OCI-LY3 (cell line): ENCODE data around the gene RFC4.
A peak's percentile ranks its signal among the peaks of the same experiment; 100 is the strongest.

Source experiments
- H2AFZ ChIP-seq: fragments of 200-600, 300-600 bp; shearing (Covaris generic); 2 replicates; pipeline ENCODE4 v1.6.0; 2014; ENCODE audit warnings: antibody characterized with exemption, low read depth, low read length
- H3K27ac ChIP-seq: fragments of 200-600, 300-600 bp; sonication (generic); 2 replicates; pipeline ENCODE4 v1.5.1; 2014; ENCODE audit warnings: mild to moderate bottlenecking, low read length, moderate library complexity, mixed read lengths
- H3K27me3 ChIP-seq: fragments of 200-600, 300-600 bp; sonication (generic); 2 replicates; pipeline ENCODE4 v1.6.1; 2014; ENCODE audit warnings: low read depth, low read length, mixed read lengths
- H3K36me3 ChIP-seq: fragments of 200-600, 300-600 bp; sonication (generic); replicated peaks from 2 replicates; pipeline ENCODE3; 2014; ENCODE audit warnings: low read depth, low read length, mixed read lengths
- H3K4me1 ChIP-seq: fragments of 300-600, 200-600 bp; sonication (generic); 2 replicates; pipeline ENCODE4 v1.6.1; 2014; ENCODE audit warnings: low read length, mixed read lengths
- H3K4me2 ChIP-seq: fragments of 200-600, 300-600 bp; sonication (generic); 2 replicates; pipeline ENCODE4 v1.6.1; 2014; ENCODE audit warnings: low read length, mixed read lengths
- H3K4me3 ChIP-seq: fragments of 300-600, 200-600 bp; sonication (generic); 2 replicates; pipeline ENCODE4 v1.5.1; 2014; ENCODE audit warnings: antibody characterized with exemption, mild to moderate bottlenecking, low read length, moderate library complexity
- H3K79me2 ChIP-seq: fragments of 300-600, 200-600 bp; shearing (Covaris generic); 2 replicates; pipeline ENCODE4 v1.6.1; 2014; ENCODE audit warnings: mild to moderate bottlenecking, low read length, mixed read lengths
- H3K9ac ChIP-seq: fragments of 300-600, 200-600 bp; shearing (Covaris generic); 2 replicates; pipeline ENCODE4 v1.6.0; 2014; ENCODE audit warnings: mild to moderate bottlenecking, low read length, moderate library complexity
- H3K9me3 ChIP-seq: fragments of 200-600, 300-600 bp; shearing (Covaris generic); 2 replicates; pipeline ENCODE4 v1.6.1; 2014; ENCODE audit warnings: low read length, mixed read lengths; ENCODE audit not compliant: insufficient read depth
- H4K20me1 ChIP-seq: fragments of 200-600, 300-600 bp; sonication (generic); 2 replicates; pipeline ENCODE4 v1.6.1; 2016; ENCODE audit warnings: low read length, mixed read lengths; ENCODE audit not compliant: insufficient read depth
- CTCF ChIP-seq: fragments of 200-600, 300-600 bp; sonication (generic); IDR thresholded peaks from 2 replicates; pipeline ENCODE4 v1.5.1; 2014; ENCODE audit warnings: antibody characterized with exemption, low read length, low read depth
- EZH2phosphoT487 ChIP-seq: fragments of 200-600 bp; shearing (Covaris generic); IDR thresholded peaks from 2 replicates; pipeline ENCODE4 v1.6.1; 2018; ENCODE audit warnings: antibody characterized with exemption, mixed run types, low read depth

The RFC4 gene

GRCh38 chr3:186849374-186849975 lies 43.2 kb upstream of the RFC4 start:
- Histone ChIP-seq H3K27ac (no peak overlapping the region), H3K27me3 (peaks cover 19% of the 10 kb centered on the region)

GRCh38 chr3:186847437-186847836 lies 41.2 kb upstream of the RFC4 start:
- H3K9me3 ChIP-seq = no peaks in the 10 kb centered on the region
- no peaks in the 10 kb centered on the region for H3K79me2 ChIP-seq
- H3K27me3 ChIP-seq = peaks cover 19% of the 10 kb centered on the region
- no peak overlapping the region for H3K9ac ChIP-seq
- no peak overlapping the region for H3K27ac ChIP-seq
- TF ChIP-seq CTCF (no peak), EZH2phosphoT487 (no peak)
- peaks cover 3% of the 10 kb centered on the region for H3K4me1 ChIP-seq
- no peaks in the 10 kb centered on the region for H3K36me3 ChIP-seq
- no peak overlapping the region for H2AFZ ChIP-seq
- no peak overlapping the region for H3K4me2 ChIP-seq
- H4K20me1 ChIP-seq = no peaks in the 10 kb centered on the region
- no peak overlapping the region for H3K4me3 ChIP-seq

More at GRCh38 chr3:186849374-186849975, 43.2 kb upstream of the RFC4 start:
- no peaks in the 10 kb centered on the region for H4K20me1 ChIP-seq
- no peak overlapping the region for H3K4me3 ChIP-seq
- no peaks in the 10 kb centered on the region for H3K36me3 ChIP-seq
- no peak overlapping the region for H3K4me2 ChIP-seq
- H3K4me1 ChIP-seq = peaks cover 3% of the 10 kb centered on the region
- H2AFZ ChIP-seq = no peak overlapping the region
- H3K79me2 ChIP-seq = no peaks in the 10 kb centered on the region
- no peak overlapping the region for H3K9ac ChIP-seq
- H3K9me3 ChIP-seq = no peaks in the 10 kb centered on the region
- no peak for TF ChIP-seq EZH2phosphoT487
- TF ChIP-seq CTCF = peak; percentile 78

- no peaks in the 10 kb centered on the region for H3K9me3 ChIP-seq
- H3K4me3 ChIP-seq = no peak overlapping the region
- no peak overlapping the region for H3K9ac ChIP-seq
- no peaks in the 10 kb centered on the region for H3K36me3 ChIP-seq
- H3K4me2 ChIP-seq = no peak overlapping the region
- no peak overlapping the region for H2AFZ ChIP-seq
- peaks cover 19% of the 10 kb centered on the region for H3K27me3 ChIP-seq
- no peaks in the 10 kb centered on the region for H4K20me1 ChIP-seq
- no peak overlapping the region for H3K27ac ChIP-seq
- H3K79me2 ChIP-seq = no peaks in the 10 kb centered on the region
- TF ChIP-seq EZH2phosphoT487 = no peak
- no peak for TF ChIP-seq CTCF
- H3K4me1 ChIP-seq = peaks cover 3% of the 10 kb centered on the region
Observed at GRCh38 chr3:186845756-186846155, 39.5 kb upstream of the RFC4 start.

- no peaks in the 10 kb centered on the region for H3K79me2 ChIP-seq
- no peaks in the 10 kb centered on the region for H4K20me1 ChIP-seq
- TF ChIP-seq EZH2phosphoT487 (no peak), CTCF (no peak)
- no peak overlapping the region for H2AFZ ChIP-seq
- H3K4me1 ChIP-seq = peaks cover 3% of the 10 kb centered on the region
- H3K9ac ChIP-seq = no peak overlapping the region
- H3K9me3 ChIP-seq = no peaks in the 10 kb centered on the region
- H3K4me2 ChIP-seq = no peak overlapping the region
- no peak overlapping the region for H3K27ac ChIP-seq
- H3K27me3 ChIP-seq = peaks cover 19% of the 10 kb centered on the region
- H3K36me3 ChIP-seq = no peaks in the 10 kb centered on the region
- no peak overlapping the region for H3K4me3 ChIP-seq
Observed at GRCh38 chr3:186844908-186845307, 38.6 kb upstream of the RFC4 start.
